ENCODE results near the gene S100A16. TPM values are rescaled to one million over a fixed set of nuclear protein-coding genes. Genes with fewer than 3 reads are reported as not detected.

S100A16 gene
- total and polyA plus RNA-seq, 9 of the 15 experiments (the other 6 are each of a cell fraction or from before 2014, with no cell fraction given) = 1.6 to 6.9 (median 4.3) TPM

- FAIRE-seq (no peak), ATAC-seq (no peak), DNase-seq (ENCODE audit: extremely low read depth in 1 of 4, low spot score in 3 of 4) (no peak)
- no TSS peak for BruUV-seq (replicated peaks)
- peaks cover 22% of the 10 kb centered on the region for H3K79me2 ChIP-seq (ENCODE audit: control insufficient read depth, insufficient read depth, low read length)
- POLR2A ChIA-PET = interaction anchor here (0.5 to 4.3 kb wide), 5 partner anchors 13 to 233 kb away, joined by 3 to 18 read pairs (median 3); partner anchors contain the start of gene S100A14
- peaks cover 4% of the 10 kb centered on the region; the same call in 2 of the 3 replicates for H3K36me3 ChIP-seq (ENCODE audit: control insufficient read depth, insufficient read depth, low read length)
- 64% methylated on average over 7 of the region's 7 CpGs for WGBS (ENCODE audit: insufficient coverage, low coverage, missing lambda C conversion rate)
- in situ Hi-C loops (cut with MboI) (no loop called here), intact Hi-C loops (cut with micrococcal nuclease) (loop anchor here (5.0 kb wide), 1 partner anchor 98 kb away; no protein-coding TSS in a partner anchor)
- H3K9ac ChIP-seq (ENCODE audit: insufficient read depth in 1 of 2, low read depth in 2 of 2, low read length in 2 of 2) = peak overlapping the region in 1 of 2 experiments; percentile 39; a peak in 1 of 4 replicates
- TF ChIP-seq MAX (CRISPR knock-in tag; IDR thresholded peaks at IDR 0.05) (0 out of 2 replicates have a peak, but pooled peaks have one; percentile 19), SIN3B (IDR thresholded peaks at IDR 0.05; ENCODE audit: low read depth) (no peak), FOXA3 (CRISPR knock-in tag; conservative IDR thresholded peaks at IDR 0.05 in 1 of 2, IDR thresholded peaks at IDR 0.05 in 1 of 2) (no peak), OTX1 (CRISPR knock-in tag; IDR thresholded peaks at IDR 0.05) (no peak), ZEB2 (IDR thresholded peaks at IDR 0.05) (no peak), SRSF3 (IDR thresholded peaks at IDR 0.05; ENCODE audit: insufficient read depth, low read length) (no peak)
- peaks cover 31 to 53% of the 10 kb centered on the region in 2 experiments for H3K4me1 ChIP-seq (replicated peaks in 1 of 2; ENCODE audit: control insufficient read depth in 2 of 2, insufficient read depth in 2 of 2, low read length in 2 of 2)
- H3K27me3 ChIP-seq (ENCODE audit: control insufficient read depth in 2 of 2, insufficient read depth in 2 of 2, low read length in 2 of 2) = no peaks in the 10 kb centered on the region
- H3K4me2 ChIP-seq (ENCODE audit: insufficient read depth, low read length) = no peak overlapping the region
- H2AFZ ChIP-seq (ENCODE audit: low read depth, low read length) = no peak overlapping the region
- H3K9me1 ChIP-seq (ENCODE audit: control insufficient read depth, insufficient read depth, low read length) = no peaks in the 10 kb centered on the region
- H3K9me3 ChIP-seq (replicated peaks; ENCODE audit: control insufficient read depth, insufficient read depth, low read depth, low read length) = no peaks in the 10 kb centered on the region
- H3K4me3 ChIP-seq = no peak overlapping the region
- H3K27ac ChIP-seq (ENCODE audit: extremely low read depth, low read depth, low read length) = no peak overlapping the region
- CTCF ChIA-PET (ENCODE audit: low intra/inter-chr PET ratio) = no interaction called here
- no peaks in the 10 kb centered on the region for H4K20me1 ChIP-seq (replicated peaks; ENCODE audit: control insufficient read depth, insufficient read depth, low read length)
These were observed 17.4 kb upstream of the S100A16 start for GRCh38 chr1:153630384-153630783.

Measured in K562 (cell line).